GM21423 (cell line): ENCODE data around the gene ZBTB24.
"Not testable (repeated sequence)": the region's sequence is repeated elsewhere in the genome, so short reads cannot be mapped to it uniquely, and the experiment has no call there.

ENCODE experiments used
- ATAC-seq: cut with Tn5 transposase; IDR thresholded peaks from one replicate; pipeline ENCODE4 v1.9.1; 2021; ENCODE audit warnings: mild to moderate bottlenecking, moderate library complexity; ENCODE audit not compliant: unreplicated experiment

The ZBTB24 gene

DNA sequence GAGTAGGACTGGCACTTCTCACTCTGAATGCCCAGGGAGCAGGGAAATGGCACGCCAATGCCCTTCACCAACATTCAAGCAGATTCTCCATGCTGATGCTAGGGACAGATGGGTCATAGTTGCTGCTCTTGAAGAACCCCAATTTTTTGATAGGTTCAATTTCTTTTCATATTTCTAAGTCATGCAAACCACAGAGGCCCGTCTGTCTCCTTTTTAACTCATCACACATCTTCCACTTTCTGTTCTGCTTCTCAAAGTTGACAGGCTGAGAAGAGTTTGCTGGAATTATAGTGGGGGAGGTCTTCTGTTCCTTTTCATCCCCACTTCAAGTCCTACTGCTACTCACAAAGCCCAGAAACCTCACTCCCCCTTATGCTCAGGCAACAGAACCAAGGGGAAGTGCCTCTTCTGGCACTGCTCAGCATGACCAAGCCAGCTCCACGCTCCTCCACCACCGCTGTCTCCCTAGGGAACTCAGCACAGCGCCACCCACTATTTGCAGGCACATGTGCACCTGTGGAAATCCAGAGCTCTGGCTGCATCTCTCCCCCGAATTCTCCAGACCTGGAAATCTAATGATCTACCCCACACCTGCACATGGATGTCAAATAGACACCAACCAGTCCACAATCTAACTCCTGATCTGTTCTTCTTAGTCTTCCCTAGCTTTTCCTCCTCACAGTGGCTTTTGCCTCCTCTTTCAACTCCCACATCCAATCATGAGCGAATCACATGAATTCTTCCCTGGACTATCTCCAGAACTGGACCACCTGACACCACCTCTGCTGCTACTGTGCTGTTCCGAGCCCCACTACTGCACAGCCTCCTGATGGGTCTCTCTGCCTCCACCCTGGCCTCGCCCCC, 10.7 kb downstream of the ZBTB24 start:
- no peak for ATAC-seq

DNA sequence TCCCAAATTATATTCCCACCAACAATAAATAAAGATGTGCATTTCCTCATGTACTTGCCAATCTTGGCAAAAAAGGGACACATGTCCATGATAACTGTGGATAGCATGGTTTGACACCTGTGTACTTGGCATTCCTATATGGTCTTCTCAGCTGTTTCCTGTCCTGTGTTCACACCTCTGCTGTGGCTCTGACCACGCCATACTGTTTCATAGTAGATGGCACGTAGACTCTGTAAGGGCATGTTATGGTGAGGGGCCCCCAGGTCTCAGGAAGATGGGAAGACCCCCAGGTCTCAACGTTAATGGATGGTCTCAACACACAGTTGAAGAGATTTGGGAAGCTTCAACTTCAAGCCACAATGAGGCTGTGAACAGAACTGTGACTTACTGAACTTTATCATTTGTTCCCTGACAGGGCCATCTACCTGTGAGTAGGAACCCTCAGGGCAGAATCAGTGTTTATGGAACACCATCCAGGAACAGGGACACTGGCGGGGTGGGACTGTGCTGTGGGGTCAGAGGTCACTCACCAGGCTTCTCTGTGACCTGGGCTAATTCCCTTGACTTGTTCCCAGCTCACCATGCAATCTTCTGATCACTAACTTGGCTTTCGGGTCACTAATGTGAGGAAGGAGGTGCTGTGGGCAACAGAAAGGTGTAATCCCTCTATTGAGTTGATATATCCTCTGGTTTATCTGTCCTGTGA, 11.8 kb downstream of the ZBTB24 start:
- ATAC-seq = no peak

DNA sequence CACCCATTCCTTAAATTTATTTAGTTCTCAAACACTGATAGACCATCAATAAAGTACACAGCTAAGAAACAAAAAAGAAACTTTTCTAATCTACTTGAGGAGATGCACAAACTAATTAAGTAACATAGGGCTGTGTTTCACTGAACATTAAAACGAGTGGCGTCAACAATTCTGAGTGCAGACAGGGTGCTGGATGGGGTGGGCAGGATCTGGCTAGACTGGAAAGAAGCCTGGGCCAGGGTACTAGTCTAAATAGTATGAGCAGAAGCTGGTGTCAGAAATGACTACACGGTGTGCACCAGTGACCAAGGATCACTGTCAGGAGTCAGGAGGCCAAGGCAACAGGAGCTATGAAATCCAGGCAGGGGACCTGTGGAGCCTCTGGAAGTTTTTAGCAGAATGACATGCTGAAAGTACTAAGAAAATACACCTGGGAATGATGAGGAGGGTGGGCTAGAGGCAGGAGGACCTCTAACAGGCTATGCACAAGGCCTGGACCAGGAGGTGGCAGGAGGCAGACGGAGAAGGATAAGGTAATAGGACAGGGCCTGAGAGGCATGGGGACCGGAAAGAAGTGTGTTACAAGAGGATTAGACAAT, 13.3 kb downstream of the ZBTB24 start:
- no peak for ATAC-seq

DNA sequence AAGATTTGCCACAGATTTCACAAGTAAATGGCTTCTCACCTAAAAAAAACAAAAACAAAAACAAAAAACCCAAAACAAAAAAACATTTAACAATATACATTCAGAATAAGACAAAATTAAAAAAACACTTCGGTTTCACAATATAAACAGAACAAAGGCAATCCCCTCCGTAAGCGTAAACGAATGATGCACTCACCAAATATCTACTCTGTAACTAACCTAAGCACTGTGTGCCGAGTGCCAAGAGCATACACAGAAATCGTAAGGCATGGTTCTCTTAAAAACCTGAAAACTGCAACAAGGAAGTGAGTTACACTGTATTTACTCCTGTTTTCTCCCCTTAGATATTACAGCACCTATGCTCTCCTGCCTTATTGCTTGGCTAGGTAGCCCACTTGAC, 15.3 kb downstream of the ZBTB24 start:
- ATAC-seq = no peak

DNA sequence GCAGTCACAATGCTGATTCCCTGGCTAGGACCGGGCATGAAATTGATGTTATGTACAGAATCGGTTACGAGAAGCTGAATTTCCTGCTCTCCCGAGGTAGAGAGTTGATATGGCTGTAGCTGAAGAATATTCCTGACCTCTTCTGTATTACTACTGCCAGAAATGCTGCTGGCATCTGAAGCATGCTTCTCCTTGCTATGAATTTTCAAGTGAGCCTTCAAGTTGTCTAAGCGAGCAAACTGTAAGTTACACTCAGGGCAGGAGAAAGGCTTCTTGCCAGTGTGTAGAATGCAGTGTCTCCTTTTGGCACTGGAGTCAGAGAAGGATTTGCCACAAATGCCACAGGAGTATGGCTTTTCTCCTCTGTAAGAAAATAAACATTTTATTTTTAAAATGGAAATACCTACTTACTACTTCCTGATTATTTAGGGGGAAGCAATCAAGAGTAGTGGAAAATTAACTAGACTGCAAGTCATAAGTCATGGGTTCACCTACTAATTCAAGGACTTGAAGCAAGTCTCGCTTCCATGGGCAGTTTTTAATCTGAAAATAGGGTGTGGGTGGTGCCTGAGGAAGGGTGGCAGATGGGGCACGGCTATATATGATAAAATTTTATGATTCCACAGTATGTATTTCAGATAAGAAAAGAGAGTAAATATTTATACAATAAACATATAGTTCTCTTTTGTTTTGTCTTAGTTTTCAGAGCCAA, 16.7 kb downstream of the ZBTB24 start:
- ATAC-seq = no peak

DNA sequence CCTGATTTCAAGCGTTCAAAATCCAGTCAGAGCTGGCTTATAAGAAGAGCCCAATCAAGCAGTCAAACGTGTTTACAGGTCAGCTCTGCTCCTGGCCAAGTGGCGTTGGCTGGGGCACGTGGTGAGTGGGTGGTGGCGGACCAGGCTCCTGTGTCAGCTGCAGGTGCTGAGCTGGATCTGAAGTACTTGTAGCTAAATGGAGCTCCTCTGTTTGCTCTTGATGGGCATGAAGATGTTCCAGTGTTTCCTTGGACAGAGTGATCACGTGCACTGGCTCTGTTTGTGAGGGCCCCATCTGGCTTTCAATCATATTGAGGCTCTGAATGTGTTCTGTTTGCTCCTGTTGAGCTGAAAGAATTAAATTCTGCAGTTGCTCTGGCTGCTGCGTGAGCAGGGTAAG, 17.2 kb downstream of the ZBTB24 start:
- ATAC-seq = no peak

DNA sequence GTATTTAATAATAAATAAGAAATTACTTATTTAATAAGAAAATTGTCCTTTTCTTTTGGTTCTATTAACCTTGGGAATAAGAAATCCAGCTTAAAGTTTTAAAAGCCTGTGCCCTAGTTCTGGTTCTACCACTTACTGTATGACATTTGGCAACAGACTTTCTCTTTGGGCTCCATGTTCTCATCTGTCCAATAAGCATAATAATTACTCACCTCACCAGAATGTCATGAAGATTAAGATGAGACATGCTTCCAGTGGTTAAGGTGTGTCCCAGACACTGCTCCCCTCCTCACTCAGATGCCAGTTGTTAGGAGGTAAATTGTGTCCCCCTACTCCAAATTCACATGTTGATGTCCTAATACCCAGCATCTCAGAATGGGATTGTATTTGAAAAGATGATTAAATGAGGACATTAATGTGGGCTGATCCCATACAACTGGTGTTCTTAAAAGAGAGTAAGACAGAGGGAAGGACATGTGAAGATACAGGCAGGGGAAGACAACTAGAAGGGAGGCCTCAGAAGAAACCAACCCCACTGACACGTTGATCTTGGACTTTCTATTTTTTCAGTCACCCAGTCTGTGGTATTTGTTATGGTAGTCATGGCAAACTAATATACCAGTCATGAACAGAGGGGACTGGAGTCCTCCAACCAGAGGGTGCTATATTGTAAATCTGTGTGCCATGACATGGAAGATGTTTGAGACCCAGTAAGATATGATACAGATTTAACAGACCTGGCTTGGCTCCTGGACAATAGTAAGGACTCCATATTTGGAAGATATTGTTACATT, 21.1 kb downstream of the ZBTB24 start:
- no peak for ATAC-seq

DNA sequence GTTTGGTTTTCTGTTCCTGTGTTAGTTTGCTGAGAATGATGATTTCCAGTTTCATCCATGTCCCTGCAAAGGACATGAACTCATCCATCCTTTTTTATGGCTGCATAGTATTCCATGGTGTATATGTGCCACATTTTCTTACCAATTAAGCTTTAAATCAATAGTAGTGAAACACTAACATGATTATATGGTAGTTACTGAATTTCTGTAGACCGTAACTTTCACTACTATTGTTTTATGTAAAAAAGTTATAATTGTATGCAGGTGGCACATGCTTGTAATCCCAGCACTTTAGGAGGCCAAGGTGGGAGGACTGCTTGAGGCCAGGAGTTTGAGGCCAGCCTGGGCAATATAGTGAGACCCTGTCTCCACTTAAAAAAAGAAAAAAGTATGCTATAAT, 21.8 kb downstream of the ZBTB24 start:
- ATAC-seq = not testable (repeated sequence)

DNA sequence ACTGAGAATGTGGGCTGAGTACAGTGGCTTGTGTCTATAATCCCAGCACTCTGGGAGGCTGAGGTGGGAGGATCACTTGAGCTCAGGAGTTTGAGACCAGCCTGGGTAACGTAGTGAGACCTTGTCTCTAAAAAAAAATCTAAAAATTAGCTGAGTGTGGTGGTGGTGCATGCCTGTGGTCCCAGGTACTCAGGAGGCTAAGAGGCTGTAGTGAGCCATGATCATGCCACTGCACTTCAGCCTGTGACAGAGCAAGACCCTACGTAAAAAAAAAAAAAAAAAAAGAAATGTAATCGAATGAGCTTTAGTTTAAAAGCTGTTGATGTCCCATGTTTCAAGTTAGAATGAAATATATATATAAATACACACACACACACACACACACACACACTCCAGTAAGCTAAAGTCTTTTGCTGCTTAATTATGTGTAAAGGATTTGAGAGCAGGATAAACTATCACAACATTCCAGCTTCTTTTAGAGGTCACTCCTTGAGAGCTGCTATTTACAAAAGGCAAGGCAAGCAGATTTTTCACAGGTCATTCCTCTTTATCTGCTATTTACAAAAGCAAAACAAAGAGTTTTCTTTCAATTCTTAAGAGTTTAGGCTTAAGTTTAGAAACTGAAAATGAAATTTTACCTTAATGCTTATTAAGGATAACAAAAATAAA, 22.7 kb downstream of the ZBTB24 start:
- ATAC-seq = no peak

DNA sequence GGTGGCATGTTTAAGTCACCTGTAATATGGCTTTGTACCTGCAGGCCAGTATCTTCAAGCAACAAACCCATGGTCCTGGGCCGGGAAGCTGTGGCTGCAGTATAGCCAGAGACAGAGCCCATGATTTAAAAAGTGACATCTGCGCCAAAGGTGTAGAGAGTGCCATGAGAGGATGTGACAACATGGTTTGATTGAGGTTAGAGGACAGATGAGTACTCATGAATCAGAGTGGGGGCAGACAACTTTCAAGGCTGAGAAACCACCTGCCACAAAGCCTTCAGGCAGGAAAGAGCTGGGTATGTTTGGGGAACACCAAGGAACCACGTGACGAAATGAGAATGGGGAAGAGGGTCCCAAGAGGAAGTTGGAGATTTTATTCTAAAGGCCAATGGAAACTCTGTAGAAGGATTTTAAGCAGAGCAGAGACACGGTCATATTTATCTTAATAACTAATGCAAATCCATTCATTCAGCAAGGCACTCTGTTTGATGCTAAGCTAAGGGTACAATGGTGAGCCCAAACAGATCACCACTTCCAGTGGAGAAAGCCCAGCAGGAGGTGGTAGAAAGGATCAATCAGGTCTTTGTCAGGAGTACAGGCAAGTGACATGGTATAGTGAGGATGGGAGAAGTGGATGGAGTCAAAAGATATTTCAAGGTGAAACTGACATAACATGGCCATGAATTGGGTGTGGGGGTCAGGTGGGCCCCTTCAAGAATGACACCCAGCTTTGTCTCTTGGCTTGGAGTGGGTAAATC, 24.1 kb downstream of the ZBTB24 start:
- peak; percentile 28 for ATAC-seq

DNA sequence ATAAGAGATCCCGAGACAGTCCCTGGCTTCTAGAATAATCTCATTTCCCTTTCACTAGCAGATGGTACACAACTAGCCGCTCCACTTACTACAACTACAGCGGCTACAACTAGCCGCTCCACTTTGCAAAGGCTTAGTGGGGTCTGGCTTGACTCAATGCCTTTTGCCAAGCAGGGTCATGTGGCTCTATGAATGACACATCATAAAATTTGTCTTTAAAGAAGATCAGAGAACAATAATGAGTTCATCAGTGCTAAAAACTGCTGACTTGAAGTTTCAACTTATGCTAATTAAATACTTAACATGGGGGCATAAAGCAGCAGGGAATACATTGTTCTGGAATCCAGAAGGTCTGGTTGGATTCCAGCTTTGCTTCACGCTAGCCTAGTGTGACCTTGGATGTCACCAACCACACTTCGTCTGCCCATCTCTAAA, 25.4 kb downstream of the ZBTB24 start:
- ATAC-seq = no peak

DNA sequence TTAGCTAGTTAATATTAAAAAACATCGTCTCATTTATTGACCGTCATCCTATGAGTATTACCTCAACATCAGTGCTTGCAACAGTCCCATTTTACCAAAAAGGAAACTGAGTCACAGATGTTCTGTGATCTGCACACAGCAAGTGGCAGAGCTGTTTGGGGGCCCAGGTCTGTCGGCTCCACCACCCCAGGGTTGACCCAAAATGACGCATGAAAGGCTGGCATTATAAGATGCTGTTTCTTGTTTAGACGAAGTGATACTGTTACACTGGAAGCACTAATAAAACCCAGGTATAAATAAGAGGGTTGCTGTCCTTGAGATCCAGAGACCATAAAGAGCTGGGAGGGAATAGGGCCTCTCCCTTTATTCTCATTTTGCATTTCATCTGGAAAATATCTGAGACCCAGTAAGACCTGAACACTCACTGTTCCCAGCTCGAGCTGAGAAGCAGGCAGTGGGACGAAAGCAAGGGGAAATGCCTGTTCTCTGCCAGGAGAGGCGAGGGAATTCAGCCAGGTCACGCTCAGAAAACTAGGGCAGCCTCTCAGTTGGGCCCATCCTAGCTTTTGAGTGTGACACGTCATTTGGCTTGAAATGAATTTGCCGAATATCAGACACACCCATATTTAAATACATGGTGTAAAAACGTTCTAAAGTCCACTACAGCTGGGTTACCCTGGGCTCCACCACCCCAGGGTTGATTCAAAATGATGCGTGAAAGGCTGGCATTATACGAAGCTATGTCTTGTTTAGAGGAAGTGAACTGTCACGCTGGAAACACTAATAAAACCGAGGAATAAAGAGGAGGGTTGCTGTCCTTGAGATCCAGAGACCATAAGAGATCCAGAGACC, 26.1 kb downstream of the ZBTB24 start:
- ATAC-seq = no peak

DNA sequence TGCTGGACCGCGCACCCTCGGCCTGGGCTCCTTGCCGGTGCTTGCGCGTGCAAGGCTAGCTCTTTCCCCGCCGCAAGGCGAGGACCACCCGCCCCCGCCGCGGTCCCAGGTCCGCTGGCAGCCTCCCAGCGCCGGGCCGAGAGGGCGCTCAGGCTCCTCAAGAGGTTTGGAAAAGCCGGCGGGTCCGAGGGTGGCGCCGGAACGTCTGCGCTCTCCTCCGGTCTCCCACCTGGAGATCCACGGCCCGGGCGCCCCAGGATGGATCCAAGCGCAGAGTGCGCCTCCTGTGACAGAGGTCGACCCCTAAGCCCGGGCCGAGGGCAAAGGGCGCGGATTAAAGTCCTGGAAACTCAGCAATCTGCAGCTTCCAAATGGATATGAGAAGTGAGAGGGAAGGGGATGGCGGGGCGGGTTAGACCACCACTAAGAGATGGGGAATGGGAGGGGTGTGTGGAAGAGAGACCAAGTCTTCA, 26.9 kb downstream of the ZBTB24 start:
- no peak for ATAC-seq

DNA sequence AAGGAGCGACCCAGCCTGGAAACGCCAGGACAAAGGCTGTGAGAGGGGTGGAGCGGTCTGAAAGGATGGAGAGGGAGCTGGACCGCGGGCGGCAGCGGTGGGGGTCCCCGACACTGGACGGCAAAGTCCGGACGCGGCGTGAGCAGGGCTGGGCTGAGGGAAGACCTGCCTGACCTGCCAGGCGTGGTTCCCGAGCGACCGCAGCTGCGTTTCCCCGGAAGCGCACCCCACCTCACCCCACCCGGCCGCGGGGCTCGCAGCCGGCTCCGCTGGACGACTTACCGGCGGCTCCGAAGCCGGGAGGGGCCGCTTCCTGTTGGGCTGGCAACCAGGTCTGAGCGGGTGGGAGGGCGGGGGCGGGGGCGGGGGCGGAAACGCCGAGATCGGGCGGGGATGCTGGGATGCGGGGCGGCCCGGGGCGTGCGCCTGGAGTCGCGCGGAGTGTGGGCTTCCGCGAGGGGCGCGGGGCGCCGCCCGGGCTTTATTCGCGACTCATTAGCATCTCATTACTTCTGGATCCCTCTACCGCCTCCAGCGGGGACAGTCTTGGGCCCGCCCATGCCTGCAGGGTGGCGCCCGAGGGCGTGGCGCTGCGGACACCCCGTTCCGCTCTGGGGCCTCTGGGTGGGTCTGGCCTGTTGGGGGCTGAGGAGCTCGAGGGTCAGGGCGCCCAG, 27.4 kb downstream of the ZBTB24 start, which contains the start of gene MICAL1:
Gene MICAL1, minus strand, starts transcription at position 336 of the 674 bp plus-strand sequence. CDS start 1,576 bp downstream, outside the sequence.
- ATAC-seq = peak; percentile 52

DNA sequence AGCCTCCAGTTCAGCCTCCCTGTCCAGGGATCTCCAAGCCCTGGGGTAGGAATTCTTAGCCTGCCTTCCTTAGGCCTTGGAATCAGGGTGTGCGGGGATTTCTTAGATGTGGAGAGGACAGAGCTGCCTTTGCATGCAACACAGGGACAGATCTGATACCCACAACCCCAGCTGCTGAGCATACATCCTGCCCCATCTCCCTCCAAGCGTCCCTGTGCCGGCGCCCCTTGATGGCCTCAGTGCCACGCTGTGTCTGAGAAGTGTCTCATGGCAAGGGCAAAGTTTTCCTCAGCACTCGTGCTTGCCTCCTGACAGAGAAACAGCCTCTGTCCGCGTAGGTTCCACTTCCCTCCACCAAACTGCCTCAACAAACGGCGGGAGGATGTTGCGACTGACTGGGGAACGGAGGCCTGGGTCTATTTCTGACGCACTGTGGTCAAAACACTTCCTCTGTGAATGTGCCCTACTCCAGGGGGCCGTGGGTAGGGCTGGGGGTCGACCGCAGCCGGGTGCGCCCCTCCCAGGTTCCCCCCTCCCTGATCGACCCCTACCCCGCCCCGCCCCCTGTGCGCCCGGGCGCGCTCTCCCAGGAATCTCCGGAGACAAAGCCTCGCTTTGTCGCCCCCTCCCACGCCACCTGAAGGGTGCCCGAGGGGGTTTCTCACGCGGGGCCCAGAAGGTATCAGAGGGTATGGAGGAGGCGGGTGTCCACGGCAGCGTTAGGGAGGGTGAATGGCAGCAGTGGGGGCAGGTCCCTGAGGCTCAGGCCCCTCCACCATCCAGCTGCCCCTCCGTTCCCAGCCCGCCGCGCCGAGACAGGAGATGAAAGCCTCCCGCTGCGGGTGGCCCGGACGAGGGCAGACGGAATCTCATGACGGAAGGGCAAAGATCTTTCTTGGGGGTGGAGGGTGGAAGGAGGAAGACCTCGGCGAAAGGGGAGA, 28.3 kb downstream of the ZBTB24 start:
- peak; percentile 30 for ATAC-seq
